GM18951 (cell line): ENCODE measurements around the gene TRPM5.

Experiments used
- POLR2A ChIP-seq: IDR thresholded peaks from 4 replicates; pipeline ENCODE4 v1.6.1; 2011; ENCODE audit warnings: mild to moderate bottlenecking; ENCODE audit not compliant: insufficient read length, insufficient read depth; ENCODE audit errors: extremely low read depth
- in situ Hi-C: fragments of 300-500 bp; cut with MboI; formaldehyde crosslinking; loops from one replicate; pipeline ENCODE4 v1.12.0; 2022; ENCODE audit warnings: low sequenced_read_pairs, mixed read lengths, inconsistent platforms; ENCODE audit not compliant: unreplicated experiment

The TRPM5 gene

DNA sequence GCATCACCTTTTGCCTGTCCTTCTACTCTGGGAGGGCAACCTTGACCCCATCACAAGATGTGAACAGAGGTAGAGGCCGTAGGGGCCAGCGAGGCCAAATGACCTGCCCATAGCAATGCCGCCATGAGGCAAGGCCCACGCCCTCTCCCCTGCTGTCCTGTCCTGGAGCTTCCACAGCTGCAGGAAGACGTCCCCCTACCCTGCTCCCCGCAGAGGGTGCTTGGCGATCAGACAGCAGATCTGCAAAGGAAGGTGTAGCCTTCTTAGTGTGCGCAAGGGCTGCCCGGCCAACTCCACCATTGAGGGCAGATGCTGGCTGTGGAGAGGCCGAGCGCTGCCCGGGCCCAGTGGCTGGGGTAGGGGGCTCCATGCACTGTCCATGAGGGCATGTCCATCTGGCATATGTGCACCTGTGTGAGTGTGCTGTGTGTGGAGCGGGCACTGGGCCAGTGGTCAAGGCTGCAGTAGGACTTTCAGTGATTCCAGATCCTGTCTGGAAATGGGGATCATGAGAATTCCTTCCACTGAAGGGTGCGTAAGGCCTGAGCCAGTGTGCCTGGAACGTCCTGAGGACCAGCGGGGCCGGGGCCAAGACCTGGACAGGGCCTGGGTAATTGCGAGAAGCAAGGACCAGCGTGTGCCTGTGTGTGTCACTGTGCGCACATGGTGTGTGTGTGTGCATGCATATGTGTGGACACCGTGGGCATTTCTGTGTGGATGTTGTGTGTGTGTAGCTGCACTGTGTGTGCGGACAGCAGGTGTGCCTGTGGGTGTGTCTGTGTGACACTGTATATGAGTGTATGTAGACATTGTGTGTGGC is 11.0 kb downstream of the TRPM5 start:
- TF ChIP-seq POLR2A, result no peak
- in situ Hi-C loops, result loop anchor here (10.0 to 25.0 kb wide), 2 partner anchors 101 to 454 kb away; partner anchors contain the start of gene CDKN1C

DNA sequence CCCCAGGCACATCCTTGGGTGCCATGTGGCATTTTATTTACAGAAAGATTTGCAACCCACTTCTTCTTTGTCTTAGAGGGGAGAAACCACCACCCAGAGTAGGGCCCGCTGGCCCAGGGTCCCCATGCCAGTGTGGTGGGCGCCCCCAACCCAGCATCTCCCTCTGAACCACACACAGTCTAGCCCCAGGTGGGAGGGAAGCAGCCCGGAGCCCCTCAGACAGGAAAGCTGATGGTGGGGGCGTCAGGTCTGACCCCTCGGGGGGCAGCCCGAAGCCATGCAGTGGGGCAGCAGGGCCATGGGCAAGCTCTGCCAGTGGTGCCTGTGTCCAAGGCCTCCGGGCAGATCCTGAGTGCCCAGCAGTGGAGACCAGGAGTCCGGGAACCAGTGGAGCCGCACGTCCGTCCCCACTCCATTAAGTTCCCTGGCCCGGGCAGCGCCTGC is 11.7 kb downstream of the TRPM5 start:
- in situ Hi-C loops, result loop anchor here (10.0 to 25.0 kb wide), 2 partner anchors 102 to 455 kb away; partner anchors contain the start of gene CDKN1C
- no peak for TF ChIP-seq POLR2A

DNA sequence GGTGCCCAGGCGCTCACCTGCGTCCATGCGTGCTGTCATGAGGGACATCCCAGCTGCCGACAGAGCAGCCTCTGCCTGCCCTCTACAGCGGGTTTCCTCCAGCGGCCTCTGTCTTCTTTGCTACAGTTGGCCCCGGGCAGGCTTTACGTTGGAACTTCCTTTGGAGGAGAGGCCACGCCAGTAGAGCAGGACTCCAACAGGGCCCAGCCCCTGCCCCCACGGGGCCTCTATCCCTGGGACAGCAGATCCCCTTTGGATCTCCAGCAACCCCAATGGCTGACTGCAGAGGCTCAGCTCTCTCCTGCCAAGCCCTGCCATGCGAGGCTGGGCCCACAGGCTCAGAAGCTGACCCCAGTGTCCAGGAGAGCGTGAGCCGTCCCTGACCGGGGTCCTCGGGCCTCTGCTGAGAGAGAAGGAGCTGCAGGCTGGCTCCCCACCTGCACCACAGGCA is 12.1 kb downstream of the TRPM5 start:
- in situ Hi-C loops, result loop anchor here (10.0 to 25.0 kb wide), 2 partner anchors 103 to 455 kb away; partner anchors contain the start of gene CDKN1C
- no peak for TF ChIP-seq POLR2A

DNA sequence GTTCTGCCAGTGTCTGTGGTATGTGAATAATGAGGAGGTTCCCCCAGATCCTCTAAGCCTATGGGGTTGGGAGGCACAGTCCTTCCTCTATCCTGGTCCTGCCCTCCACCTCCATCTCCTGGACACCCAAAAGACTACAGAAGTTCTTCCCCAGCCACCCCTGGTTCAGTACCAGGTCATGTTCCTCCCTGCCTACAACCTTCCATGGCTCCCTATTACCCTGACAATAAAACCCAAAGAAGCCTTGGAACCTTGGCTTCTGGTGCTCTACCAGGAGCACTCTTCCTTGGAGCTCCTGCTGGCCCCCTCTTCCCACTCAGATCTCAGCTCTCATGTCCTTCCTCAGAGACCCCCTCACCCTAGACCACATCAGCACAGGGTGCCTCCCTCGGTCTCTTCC is 12.9 kb downstream of the TRPM5 start:
- in situ Hi-C loops, result loop anchor here (10.0 to 25.0 kb wide), 2 partner anchors 103 to 456 kb away; partner anchors contain the start of gene CDKN1C

DNA sequence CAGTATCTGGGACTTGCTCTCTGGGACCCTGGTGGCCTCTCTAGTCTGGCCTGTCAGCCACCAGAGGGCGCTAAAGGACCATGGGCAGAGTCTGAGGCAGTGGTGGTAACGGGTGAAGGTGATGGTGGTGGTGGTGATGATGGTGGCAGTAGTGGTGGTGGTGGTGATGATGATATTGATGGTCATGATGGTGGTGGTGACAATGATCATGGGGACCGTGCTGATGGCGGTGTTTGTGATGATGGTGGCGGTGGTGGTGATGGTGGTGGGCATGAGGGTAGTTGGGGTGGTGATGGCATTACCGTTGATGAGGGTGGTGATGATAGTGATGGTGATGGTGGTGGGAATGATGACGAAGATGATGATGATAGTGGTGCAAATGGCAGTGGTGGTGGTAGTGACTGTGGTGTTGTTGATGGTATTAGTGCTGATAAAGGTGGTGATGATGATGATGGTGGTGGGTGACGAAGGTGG is 16.0 kb downstream of the TRPM5 start:
- in situ Hi-C loops, result loop anchor here (5.0 to 25.0 kb wide), 3 partner anchors 111 to 459 kb away; partner anchors contain the start of gene CDKN1C
- TF ChIP-seq POLR2A, result no peak

More for the DNA sequence above, 12.9 kb downstream of the TRPM5 start:
- no peak for TF ChIP-seq POLR2A

DNA sequence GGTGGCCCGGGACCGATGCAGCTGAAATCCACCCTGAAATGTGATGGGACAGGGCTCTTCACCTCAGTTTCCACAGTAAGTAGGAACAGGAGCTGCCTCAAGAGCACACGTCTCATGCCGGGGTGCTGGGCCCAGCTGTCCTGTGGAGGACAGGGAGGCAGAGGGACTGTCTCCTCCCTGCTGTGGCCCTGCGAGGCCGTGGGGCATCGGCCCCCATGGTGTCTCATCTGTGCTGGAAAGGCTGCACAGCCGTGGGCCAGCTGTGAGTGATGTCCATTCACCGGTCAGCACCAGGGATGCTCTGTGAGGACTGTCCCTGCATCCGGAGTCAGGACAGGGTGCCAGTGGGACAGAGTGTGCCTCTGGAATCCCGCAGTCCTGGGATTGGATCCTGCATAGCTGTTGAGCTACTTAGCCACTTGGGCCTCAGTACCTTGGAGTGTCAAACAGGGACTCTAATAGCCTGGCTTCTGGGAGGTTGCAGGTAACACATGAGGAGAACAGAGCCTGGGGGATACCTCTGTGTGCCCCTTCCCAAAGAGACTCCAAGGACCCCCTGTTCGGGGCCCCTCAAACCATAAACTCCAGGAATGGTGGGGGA is 16.5 kb downstream of the TRPM5 start:
- in situ Hi-C loops, result loop anchor here (5.0 to 25.0 kb wide), 3 partner anchors 111 to 459 kb away; partner anchors contain the start of gene CDKN1C
- no peak for TF ChIP-seq POLR2A

DNA sequence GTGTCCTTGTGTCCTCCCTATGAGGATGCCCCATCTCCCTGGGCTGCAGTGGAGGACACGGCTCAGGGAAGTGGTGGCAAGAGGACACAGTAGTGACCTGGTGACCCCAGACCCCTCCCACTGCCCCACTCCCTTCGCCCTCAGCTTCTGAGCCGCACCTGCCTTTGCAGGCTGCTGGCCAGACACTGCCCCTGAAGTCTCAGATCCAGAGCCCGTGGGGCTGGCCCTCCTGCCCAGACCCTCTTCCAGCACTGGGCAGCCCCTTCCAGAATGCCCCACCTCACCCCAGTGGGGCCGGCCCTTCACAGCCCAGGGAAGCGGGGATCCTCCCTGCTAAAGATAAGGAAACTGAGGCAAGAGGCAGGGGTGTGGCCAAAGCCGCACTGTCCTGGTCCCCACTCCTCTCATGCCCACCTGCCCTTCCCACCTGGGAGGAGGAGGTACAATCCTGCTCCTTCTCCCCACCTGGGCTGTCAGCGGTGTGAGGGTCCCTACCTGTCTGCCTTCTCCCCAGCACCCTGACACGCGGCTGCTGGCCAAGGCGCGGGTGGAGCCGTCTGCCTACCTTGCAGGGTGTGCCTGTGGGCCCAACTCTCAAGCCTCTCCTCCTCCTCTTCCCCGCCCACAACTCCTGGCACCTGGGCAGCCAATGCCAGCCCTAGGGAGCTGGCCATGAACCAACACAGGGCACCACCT is 17.3 kb downstream of the TRPM5 start:
- in situ Hi-C loops, result loop anchor here (5.0 to 25.0 kb wide), 3 partner anchors 110 to 460 kb away; partner anchors contain the start of gene CDKN1C
- TF ChIP-seq POLR2A, result no peak

DNA sequence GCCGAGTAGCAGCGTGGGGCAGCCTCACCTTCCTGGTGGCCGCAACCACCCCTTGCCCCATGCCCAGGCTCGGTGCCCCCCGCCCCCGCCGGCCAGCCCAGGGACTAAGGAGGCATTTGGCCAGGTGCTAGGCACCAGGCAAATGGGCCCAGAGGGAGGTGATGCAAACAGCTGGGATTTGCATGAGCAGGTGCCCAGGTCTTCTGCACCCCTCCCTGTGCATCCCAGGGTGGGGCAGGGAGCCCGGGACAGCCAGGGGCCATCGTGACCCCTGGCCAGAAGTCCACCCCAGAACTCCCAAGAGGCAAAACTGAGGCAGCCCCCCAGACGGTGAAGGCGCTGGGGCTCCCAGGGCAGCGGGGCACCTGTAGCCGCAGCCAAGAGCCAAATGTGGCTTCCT is 18.1 kb downstream of the TRPM5 start:
- TF ChIP-seq POLR2A, result no peak
- in situ Hi-C loops, result loop anchor here (5.0 to 25.0 kb wide), 3 partner anchors 109 to 461 kb away; partner anchors contain the start of gene CDKN1C

DNA sequence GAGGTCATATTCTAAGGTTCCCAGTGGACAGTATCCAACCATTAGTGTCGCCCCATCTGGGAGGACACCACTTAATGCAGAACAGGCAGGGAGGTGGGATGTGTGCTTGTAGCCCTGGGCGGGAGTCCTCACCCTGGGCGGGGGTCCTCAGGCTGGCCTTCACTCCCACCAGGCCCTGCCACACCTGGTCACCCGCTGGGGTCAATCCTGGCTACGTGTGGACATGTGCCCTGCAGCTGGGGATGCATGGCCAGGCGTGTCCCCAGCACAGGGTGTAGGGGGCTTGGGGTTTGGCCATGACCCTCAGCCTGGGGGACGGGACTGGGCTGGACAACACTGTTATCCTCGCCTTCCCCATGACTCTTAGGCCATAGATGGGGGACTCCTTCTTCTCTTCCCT is 18.8 kb downstream of the TRPM5 start:
- TF ChIP-seq POLR2A, result no peak

DNA sequence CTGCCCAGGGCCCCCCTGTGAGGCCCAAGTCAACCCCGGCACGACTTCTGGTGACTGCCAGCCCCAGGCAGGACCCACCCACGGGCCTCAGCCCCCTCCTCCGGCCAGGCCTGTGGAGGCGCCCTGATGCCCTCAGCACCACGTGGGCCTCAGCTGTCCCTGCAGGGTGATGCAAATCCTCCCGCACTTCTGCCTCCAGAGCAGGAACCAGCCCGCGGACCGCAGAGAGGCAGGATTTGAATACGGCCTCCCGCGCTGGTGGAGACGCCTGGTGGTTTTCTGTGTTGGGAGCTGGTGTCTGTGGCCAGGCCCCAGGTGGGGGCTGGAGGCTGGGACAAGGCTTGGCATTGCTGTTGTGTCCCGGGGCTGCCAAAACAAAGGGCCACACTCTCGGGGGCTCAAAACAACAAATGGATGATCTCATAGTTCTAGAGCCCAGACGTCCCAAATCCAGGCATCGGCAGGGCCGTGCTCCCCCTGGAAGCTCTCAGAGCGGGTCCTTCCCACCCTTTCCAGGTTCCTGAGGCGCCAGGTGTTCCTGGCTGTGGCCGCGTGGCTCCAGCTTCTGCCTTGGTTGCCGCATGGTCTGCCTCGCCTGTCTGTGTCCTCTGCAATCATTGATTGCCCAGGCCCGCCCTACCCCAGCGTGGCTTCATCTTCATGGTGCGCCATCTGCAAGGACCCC is 19.4 kb downstream of the TRPM5 start:
- in situ Hi-C loops, result loop anchor here (5.0 to 25.0 kb wide), 3 partner anchors 108 to 462 kb away; partner anchors contain the start of gene CDKN1C
- no peak for TF ChIP-seq POLR2A

More for the DNA sequence above, 18.8 kb downstream of the TRPM5 start:
- in situ Hi-C loops, result loop anchor here (5.0 to 25.0 kb wide), 3 partner anchors 108 to 462 kb away; partner anchors contain the start of gene CDKN1C

DNA sequence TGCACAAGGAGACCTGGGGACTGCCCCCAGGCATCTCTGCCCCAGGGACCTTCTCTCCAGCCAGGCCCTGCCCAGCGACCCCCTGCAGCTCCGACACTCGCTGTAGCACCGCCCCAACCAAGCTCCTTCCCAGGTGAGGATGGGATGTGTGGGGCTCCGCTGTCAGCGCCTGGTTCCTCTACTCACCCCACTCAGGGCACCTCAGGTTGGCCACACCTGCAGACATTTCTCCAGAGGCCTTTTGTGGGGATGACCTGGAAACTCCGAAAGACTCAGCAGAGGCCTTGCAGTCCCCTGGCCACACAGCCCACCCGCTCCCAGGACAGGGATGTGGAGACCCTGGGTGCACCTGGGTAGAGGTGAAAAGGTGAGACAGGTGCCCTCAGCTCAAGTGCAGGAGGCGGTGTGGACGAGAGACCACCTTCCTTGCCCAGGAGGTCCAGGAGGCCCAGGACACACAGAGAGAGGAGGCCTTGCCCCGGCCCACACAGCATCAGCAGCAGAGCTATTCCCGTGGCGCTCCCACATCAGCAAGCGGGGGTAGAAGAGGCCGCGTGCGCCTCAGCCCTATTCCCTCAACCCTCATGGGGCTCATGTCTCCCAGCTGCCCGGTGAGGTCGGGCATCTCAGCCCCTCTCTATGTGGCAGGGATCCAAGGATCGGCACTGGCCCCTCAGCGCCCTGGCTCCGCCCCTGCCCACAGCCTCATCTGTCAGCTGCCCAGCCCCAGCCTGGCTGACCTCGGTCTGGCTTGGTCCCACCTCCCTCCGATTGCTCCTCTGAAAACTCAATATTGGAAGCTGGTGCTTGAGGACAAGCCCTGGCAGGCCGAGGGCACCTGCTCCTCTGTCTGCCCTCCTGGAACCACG is 20.9 kb downstream of the TRPM5 start:
- no peak for TF ChIP-seq POLR2A
- in situ Hi-C loops, result loop anchor here (10.0 kb wide), 1 partner anchor 229 kb away; no protein-coding TSS in a partner anchor
